CD4-positive, CD25-positive, alpha-beta regulatory T cell (primary cell): Measurements from ENCODE around the gene TKT. TPM values are rescaled to one million over a fixed set of nuclear protein-coding genes. Genes with fewer than 3 reads are reported as not detected.

ENCODE experiments used
- ATAC-seq, 2 donors: fragments of 150-1000 bp; cut with Tn5 transposase; one replicate each; pipeline ENCODE4 v1.10.0; 2021; ENCODE audit warnings: low read depth in 2 of 2, moderate number of reproducible peaks in 2 of 2, moderate library complexity in 1 of 2
- DNase-seq, 3 donors: peaks; one replicate each; pipeline versions ENCODE4 v3.0.0 to v3.0.0-alpha.2; 2012 to 2022; ENCODE audit warnings: mixed read lengths in 1 of 3
- H3K27ac ChIP-seq: one replicate; pipeline ENCODE4 v1.7.0; 2013; ENCODE audit warnings: mild to moderate bottlenecking, low read length; ENCODE audit not compliant: insufficient read depth, poor library complexity, severe bottlenecking
- H3K27me3 ChIP-seq: one replicate; pipeline ENCODE4 v1.7.0; 2013; ENCODE audit warnings: low read length; ENCODE audit not compliant: control insufficient read depth, insufficient read depth
- H3K36me3 ChIP-seq: one replicate; pipeline ENCODE4 v1.7.0; 2013; ENCODE audit warnings: mild to moderate bottlenecking, low read length, moderate library complexity; ENCODE audit not compliant: control insufficient read depth, insufficient read depth
- H3K4me1 ChIP-seq: 2 replicates; pipeline ENCODE4 v1.7.0; 2013; ENCODE audit warnings: mild to moderate bottlenecking, low read length; ENCODE audit not compliant: insufficient read depth, control insufficient read depth, poor library complexity, severe bottlenecking
- H3K4me3 ChIP-seq: one replicate; pipeline ENCODE4 v1.7.0; 2013; ENCODE audit warnings: low read depth, mild to moderate bottlenecking, low read length, moderate library complexity
- H3K9me3 ChIP-seq, 2 experiments: 1 replicate in 1 of 2; 2 replicates in 1 of 2; pipeline ENCODE4 v1.7.0; 2013; ENCODE audit warnings: low read length in 2 of 2, mild to moderate bottlenecking in 1 of 2, moderate library complexity in 1 of 2; ENCODE audit not compliant: control insufficient read depth in 2 of 2
- H3K27ac Mint-ChIP-seq, 3 donors: one replicate each; pipeline ENCODE4 v1.8.0; 2020 to 2022; ENCODE audit warnings: mild to moderate bottlenecking in 3 of 3, mixed read lengths in 3 of 3, moderate library complexity in 2 of 3
- H3K27me3 Mint-ChIP-seq: one replicate; pipeline ENCODE4 v1.8.0; 2022; ENCODE audit warnings: mild to moderate bottlenecking, mixed read lengths
- H3K36me3 Mint-ChIP-seq: one replicate; pipeline ENCODE4 v1.8.0; 2020; ENCODE audit warnings: mixed read lengths
- H3K4me1 Mint-ChIP-seq, 4 donors: one replicate each; pipeline ENCODE4 v1.8.0; 2020 to 2022; ENCODE audit warnings: mixed read lengths in 4 of 4, mild to moderate bottlenecking in 1 of 4
- H3K4me3 Mint-ChIP-seq, 4 donors: one replicate each; pipeline ENCODE4 v1.8.0; 2020 to 2022; ENCODE audit warnings: mild to moderate bottlenecking in 4 of 4, mixed read lengths in 4 of 4, moderate library complexity in 3 of 4
- H3K9me3 Mint-ChIP-seq, 7 donors: one replicate each; pipeline ENCODE4 v1.8.0; 2020 to 2022; ENCODE audit warnings: mixed read lengths in 7 of 7, mild to moderate bottlenecking in 3 of 7, moderate library complexity in 2 of 7
- polyA plus RNA-seq, 4 donors: library from polyadenylated mRNA; unstranded; fragments of 300-500 nt; fragmentation: Illumina TruSeq; gene quantifications; one replicate each; pipeline ENCODE4 v1.2.3, GENCODE V29; 2021
- total RNA-seq: library from RNA; stranded (reverse); gene quantifications from one replicate; pipeline ENCODE4 v1.2.3, GENCODE V29; 2022

Gene TKT
- total and polyA plus RNA-seq, 5 donors from 2014 or later, result 59.0 to 95.6 (median 73.0) TPM

- Mint-ChIP-seq H3K9me3 (no peaks in the 10 kb centered on the region), H3K27ac (no peak overlapping the region), H3K27me3 (peaks cover 9% of the 10 kb centered on the region), H3K36me3 (no peaks in the 10 kb centered on the region), H3K4me3 (peak overlapping the region in 1 of 4 donors; percentile 97), H3K4me1 (peaks cover 0 to 9% (median 1%) of the 10 kb centered on the region in 4 donors)
- Histone ChIP-seq H3K36me3 (no peaks in the 10 kb centered on the region), H3K4me1 (peaks cover 2% of the 10 kb centered on the region), H3K9me3 (no peaks in the 10 kb centered on the region), H3K27me3 (no peaks in the 10 kb centered on the region), H3K27ac (no peak overlapping the region), H3K4me3 (no peak overlapping the region)
- DNase-seq, result no peak
- ATAC-seq, result no peak
Observed at GRCh38 chr3:53259427-53260259, 3.8 kb upstream of the TKT start.

- no peaks in the 10 kb centered on the region for H3K36me3 ChIP-seq
- no peak overlapping the region for H3K27ac Mint-ChIP-seq
- peaks cover 11% of the 10 kb centered on the region for H3K4me1 ChIP-seq
- peaks cover 9% of the 10 kb centered on the region for H3K27me3 Mint-ChIP-seq
- H3K9me3 Mint-ChIP-seq, result no peaks in the 10 kb centered on the region
- no peaks in the 10 kb centered on the region for H3K36me3 Mint-ChIP-seq
- H3K4me1 Mint-ChIP-seq, result peaks cover 7 to 17% (median 10%) of the 10 kb centered on the region in 4 donors
- H3K4me3 Mint-ChIP-seq, result peak overlapping the region in 1 of 4 donors; percentile 97
- no peak overlapping the region for H3K27ac ChIP-seq
- no peaks in the 10 kb centered on the region for H3K27me3 ChIP-seq
- no peak overlapping the region for H3K4me3 ChIP-seq
- no peaks in the 10 kb centered on the region for H3K9me3 ChIP-seq
- ATAC-seq, result no peak
- DNase-seq, result no peak
Observed at GRCh38 chr3:53258600-53259426, 3.0 kb upstream of the TKT start.

- DNase-seq (no peak), ATAC-seq (no peak)
- Mint-ChIP-seq H3K4me1 (peaks cover 12 to 31% (median 18%) of the 10 kb centered on the region in 4 donors), H3K36me3 (no peaks in the 10 kb centered on the region), H3K27me3 (peaks cover 9% of the 10 kb centered on the region), H3K9me3 (no peaks in the 10 kb centered on the region), H3K27ac (no peak overlapping the region), H3K4me3 (peak overlapping the region in 3 of 4 donors; percentile 38 to 97 (median 53))
- Histone ChIP-seq H3K9me3 (no peaks in the 10 kb centered on the region), H3K27me3 (no peaks in the 10 kb centered on the region), H3K36me3 (no peaks in the 10 kb centered on the region), H3K4me1 (peaks cover 18% of the 10 kb centered on the region), H3K27ac (no peak overlapping the region), H3K4me3 (no peak overlapping the region)
Observed at GRCh38 chr3:53257465-53257864, 1.6 kb upstream of the TKT start.

- DNase-seq, result no peak
- no peaks in the 10 kb centered on the region for H3K36me3 ChIP-seq
- no peak for ATAC-seq
- H3K27ac Mint-ChIP-seq, result peak overlapping the region in 1 of 3 donors; percentile 49
- H3K27ac ChIP-seq, result no peak overlapping the region
- H3K9me3 Mint-ChIP-seq, result no peaks in the 10 kb centered on the region
- H3K4me3 ChIP-seq, result no peak overlapping the region
- H3K4me3 Mint-ChIP-seq, result peak overlapping the region; percentile 88 to 97 (median 90)
- H3K27me3 ChIP-seq, result no peaks in the 10 kb centered on the region
- H3K4me1 Mint-ChIP-seq, result peaks cover 17 to 39% (median 22%) of the 10 kb centered on the region in 4 donors
- no peaks in the 10 kb centered on the region for H3K36me3 Mint-ChIP-seq
- H3K27me3 Mint-ChIP-seq, result peaks cover 9% of the 10 kb centered on the region
- no peaks in the 10 kb centered on the region for H3K9me3 ChIP-seq
- peaks cover 25% of the 10 kb centered on the region for H3K4me1 ChIP-seq
Observed at GRCh38 chr3:53256704-53257055, 858 bp upstream of the TKT start.

GRCh38 chr3:53255423-53255774 is 423 bp downstream of the TKT start:
- peak; percentile 66 for ATAC-seq
- Mint-ChIP-seq H3K4me3 (peak overlapping the region; percentile 90 to 97 (median 94)), H3K4me1 (peaks cover 17 to 51% (median 29%) of the 10 kb centered on the region in 4 donors), H3K27ac (peak overlapping the region; percentile 83 to 90 (median 89)), H3K36me3 (no peaks in the 10 kb centered on the region), H3K9me3 (no peaks in the 10 kb centered on the region), H3K27me3 (peaks cover 9% of the 10 kb centered on the region)
- Histone ChIP-seq H3K4me1 (peaks cover 27% of the 10 kb centered on the region), H3K27ac (peak overlapping the region; percentile 66), H3K9me3 (no peaks in the 10 kb centered on the region), H3K27me3 (no peaks in the 10 kb centered on the region), H3K36me3 (no peaks in the 10 kb centered on the region), H3K4me3 (peak overlapping the region; percentile 72)
- peak in 2 of 3 donors; percentile 47 to 69 for DNase-seq

- Histone ChIP-seq H3K4me3 (peak overlapping the region; percentile 74), H3K9me3 (no peaks in the 10 kb centered on the region), H3K4me1 (peaks cover 34% of the 10 kb centered on the region), H3K27ac (peak overlapping the region; percentile 66), H3K36me3 (no peaks in the 10 kb centered on the region), H3K27me3 (no peaks in the 10 kb centered on the region)
- ATAC-seq (peak; percentile 36 to 46), DNase-seq (peak; percentile 25 to 69 (median 33))
- Mint-ChIP-seq H3K36me3 (no peaks in the 10 kb centered on the region), H3K4me1 (peaks cover 17 to 57% (median 29%) of the 10 kb centered on the region in 4 donors), H3K27ac (peak overlapping the region; percentile 83 to 90 (median 89)), H3K4me3 (peak overlapping the region; percentile 90 to 97 (median 94)), H3K9me3 (no peaks in the 10 kb centered on the region), H3K27me3 (peaks cover 9% of the 10 kb centered on the region)
Observed at GRCh38 chr3:53254509-53255422, 1.1 kb downstream of the TKT start.
